RPMI7951 (cell line): Measurements from ENCODE around the gene HMCN2. TPM values are rescaled to one million over a fixed set of nuclear protein-coding genes. Genes with fewer than 3 reads are reported as not detected.
"Not testable (repeated sequence)": the region's sequence is repeated elsewhere in the genome, so short reads cannot be mapped to it uniquely, and the experiment has no call there.

ENCODE experiments used
- DNase-seq: peaks from one replicate; pipeline ENCODE4 v3.0.0-alpha.2; 2012; ENCODE audit warnings: low read depth
- total RNA-seq: library from RNA; depleted of rRNA; stranded (reverse); fragments of >200 nt; shearing (Covaris generic); gene quantifications from 2 replicates; pipeline ENCODE4 v1.2.3, GENCODE V29; 2014

The HMCN2 gene
- total RNA-seq, 1 experiment from 2014 or later = under 0.01 TPM

DNA sequence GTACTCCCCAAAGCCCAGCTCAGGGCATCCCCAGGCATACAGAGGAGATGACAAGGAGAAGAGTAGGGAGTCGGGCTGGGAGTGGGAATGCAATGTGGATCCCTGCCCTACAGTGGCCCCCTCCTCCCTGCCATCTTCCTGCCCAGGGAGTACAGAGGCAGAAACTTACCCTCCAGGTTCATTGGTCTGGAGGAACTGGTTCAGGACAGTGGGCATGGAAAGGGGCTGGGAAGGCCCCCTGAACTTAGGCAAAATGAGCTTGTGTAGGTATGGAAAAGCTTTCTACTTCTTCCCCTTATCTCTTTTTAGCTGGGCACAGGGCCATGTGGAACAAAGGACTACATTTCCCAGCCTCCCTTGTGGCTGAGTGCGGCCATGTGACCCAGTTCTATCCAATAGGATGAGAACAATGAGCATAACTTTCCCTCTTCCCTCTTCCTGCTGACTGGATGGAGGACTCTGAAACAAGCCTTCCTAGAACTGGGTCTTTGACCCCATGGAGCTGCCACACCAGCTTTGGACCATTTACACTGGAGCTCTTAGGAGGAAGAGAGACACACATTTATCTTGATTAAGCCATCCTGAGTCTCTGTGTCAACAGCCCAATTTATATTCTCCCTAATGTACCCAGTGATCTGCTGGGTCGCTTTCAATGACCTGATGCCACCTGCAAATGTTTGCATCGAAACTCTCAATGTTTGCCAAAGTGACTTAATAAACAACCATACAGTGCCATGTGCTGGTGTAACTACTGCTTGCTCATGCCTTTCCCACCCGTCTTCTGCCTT lies 25.0 kb upstream of the HMCN2 start:
- peak; percentile 77 for DNase-seq

DNA sequence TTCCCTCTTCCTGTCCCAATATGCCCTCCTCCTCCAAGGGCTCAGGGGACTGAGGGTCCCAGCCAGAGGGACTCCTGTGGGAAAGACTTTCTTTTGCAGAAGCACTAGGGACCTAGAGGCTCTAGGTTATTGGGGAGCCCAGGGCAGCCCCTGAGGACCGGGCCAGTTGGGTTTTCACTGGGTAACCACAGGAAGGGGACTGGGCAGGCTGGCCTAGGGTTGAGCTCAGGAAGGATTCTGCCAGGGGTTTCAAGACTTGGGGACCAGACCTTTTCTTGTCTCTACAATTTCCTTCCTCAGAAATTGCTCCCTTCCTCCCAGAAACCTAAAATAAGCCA lies 24.4 kb upstream of the HMCN2 start:
- no peak for DNase-seq

- no peak for DNase-seq
Observed at GRCh38 chr9:130242270-130243014, 23.1 kb upstream of the HMCN2 start.

- peak; percentile 34 for DNase-seq
Observed at GRCh38 chr9:130243015-130243881, 22.3 kb upstream of the HMCN2 start.

DNA sequence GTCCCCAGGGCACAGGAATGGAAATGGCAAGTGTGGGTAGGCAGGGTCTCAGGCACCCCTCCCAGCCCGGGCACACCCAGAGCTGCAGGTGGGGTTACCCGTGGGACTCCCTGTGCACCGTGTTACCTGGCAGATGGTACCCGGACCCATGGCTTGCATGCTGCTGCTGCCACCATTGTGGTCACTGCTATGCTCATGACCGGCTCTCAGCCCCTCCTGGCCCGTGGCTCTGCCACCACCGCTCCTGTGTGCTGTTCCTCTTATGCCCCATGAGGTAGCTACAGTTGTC lies 21.7 kb upstream of the HMCN2 start:
- DNase-seq = no peak

GRCh38 chr9:130244548-130245165 lies 20.9 kb upstream of the HMCN2 start:
- DNase-seq = no peak

- no peak for DNase-seq
Observed at GRCh38 chr9:130245474-130245873, 20.1 kb upstream of the HMCN2 start.

GRCh38 chr9:130246126-130246525 lies 19.4 kb upstream of the HMCN2 start:
- no peak for DNase-seq

- DNase-seq = no peak
Observed at GRCh38 chr9:130254747-130255630, 10.6 kb upstream of the HMCN2 start.

GRCh38 chr9:130255631-130256134 lies 9.9 kb upstream of the HMCN2 start:
- DNase-seq = no peak

- no peak for DNase-seq
Observed at GRCh38 chr9:130256644-130257043, 8.9 kb upstream of the HMCN2 start.

DNA sequence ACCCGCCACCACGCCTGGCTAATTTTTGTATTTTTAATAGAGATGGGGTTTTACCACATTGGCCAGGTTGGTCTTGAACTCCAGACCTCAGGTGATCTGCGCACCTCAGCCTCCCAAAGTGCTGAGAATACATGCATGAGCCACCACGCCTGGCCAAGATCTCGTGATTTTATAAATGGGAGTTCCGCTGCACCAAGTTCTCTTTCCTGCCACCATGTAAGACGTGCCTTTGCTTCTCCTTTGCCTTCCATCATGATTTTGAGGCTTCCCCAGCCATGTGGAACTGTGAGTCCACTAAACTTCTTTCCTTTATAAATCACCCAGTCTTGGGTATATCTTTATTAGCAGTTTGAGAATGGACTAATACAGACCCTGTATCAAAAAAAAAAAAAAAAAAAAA lies 7.4 kb upstream of the HMCN2 start:
- not testable (repeated sequence) for DNase-seq

GRCh38 chr9:130259044-130259443 lies 6.5 kb upstream of the HMCN2 start:
- no peak for DNase-seq

GRCh38 chr9:130260816-130261765 lies 4.5 kb upstream of the HMCN2 start:
- DNase-seq = no peak

DNA sequence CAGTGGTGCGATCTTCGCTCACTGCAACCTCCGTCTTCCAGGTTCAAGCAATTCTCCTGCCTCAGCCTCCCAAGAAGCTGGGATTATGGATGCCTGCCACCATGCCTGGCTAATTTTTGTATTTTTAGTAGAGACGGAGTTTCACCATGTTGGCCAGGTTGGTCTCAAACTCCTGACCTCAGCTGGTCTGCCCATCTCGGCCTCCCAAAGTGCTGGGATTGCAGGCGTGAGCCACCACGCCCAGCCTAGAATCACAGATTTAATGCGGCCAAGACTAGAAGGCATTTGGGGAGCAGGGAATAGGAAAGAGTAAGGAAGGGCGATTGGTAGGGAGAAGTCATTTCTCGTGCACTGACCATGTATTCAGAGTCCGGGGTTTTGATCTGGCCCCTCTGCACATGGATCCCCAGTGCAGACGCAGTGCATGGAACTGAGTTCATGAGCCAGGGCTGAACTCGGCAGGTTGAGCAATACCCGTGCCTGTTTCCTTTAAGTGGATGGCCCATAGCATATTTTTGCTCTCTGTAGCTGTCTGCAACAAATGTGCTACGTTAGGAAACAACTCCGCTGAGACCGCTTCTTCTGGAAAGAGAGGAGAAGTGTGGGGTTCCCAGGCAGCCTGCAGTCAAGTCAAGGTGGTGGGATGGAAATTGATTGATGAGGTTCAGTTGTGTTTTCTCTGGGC lies 3.4 kb upstream of the HMCN2 start:
- DNase-seq = no peak

DNA sequence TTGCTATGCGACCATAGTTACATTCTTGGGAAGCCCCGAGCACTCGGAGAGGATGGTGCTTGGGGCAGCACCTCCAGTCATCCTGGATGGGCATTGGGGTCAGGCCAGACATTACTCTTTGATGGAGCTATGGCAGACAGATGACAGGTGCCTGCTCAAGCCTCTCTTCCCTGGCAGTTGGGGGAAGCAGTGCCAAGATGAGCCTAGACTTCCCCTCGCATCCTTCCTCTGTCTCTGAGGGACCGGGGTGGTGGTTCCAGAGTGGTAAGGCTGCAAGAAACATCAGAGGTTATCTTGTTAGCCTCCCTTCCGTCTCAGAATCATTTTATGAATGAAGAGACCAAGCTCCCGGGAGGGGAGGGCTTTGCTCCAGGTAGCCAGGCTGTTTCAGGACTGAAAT lies 2.8 kb upstream of the HMCN2 start:
- DNase-seq = no peak

DNA sequence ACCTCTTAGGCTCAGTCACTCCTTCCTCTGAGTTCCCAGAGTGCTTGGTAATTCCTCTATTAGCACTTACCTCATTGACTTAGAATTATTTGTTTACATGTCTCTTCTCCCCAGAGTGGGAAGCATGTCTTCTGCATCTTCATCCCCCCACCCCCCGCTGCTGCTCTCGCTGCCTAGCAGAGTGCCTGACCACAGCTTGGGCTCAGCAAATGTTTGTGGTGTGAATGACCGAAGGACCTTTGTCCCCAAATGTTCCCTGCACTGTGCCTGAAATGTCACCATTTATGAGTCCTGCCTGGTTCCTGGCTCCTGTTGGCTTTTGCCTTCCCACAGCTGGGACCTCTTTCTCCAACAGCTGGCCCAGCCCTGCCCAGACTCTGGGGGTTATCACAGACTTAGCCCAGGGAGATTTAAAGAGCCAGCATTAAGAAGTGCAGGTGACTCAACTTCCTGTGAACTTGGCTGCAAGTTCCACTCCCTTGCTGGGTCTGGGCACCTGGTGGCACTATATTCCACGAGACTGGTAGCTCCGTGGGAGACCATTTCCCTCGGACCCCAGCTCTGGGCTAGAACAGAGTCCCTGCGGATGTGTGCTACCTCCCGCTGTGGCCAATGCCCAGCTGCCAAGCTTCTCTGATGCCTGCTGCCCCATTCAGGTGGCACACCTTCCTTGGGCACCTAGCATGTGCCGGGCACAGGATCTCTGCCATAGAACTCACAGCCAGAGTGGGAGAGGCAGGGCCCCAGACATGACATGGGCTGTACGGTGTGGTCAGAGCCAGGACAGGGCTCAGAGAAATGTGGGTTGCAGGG lies 1.8 kb upstream of the HMCN2 start:
- DNase-seq = peak; percentile 16
